Panc1 (cell line): Measurements from ENCODE around the gene DTD1. TPM values are rescaled to one million over a fixed set of nuclear protein-coding genes. Genes with fewer than 3 reads are reported as not detected.

Experiments
- ATAC-seq: fragments of 200-7000 bp; cut with Tn5 transposase; 2 replicates; pipeline ENCODE4 v1.9.1; 2020; ENCODE audit warnings: mild to moderate bottlenecking, moderate library complexity
- BruUV-seq: library from RNA; stranded (reverse); fragments of 400-500 nt; replicated peaks from 2 replicates; lab custom pipeline; 2021; lab: Mats Ljungman, UMichigan
- CTCF ChIA-PET: fragments of 300-600 bp; sonication (Branson Sonifier 250); formaldehyde crosslinking; loops from one replicate; lab custom pipeline; 2022; ENCODE audit warnings: antibody characterized with exemption; lab: Charles Lee
- POLR2A ChIA-PET: fragments of 300-600 bp; sonication (Branson Sonifier 250); formaldehyde crosslinking; loops from one replicate; lab custom pipeline; 2022; ENCODE audit warnings: antibody characterized with exemption; lab: Charles Lee
- DNase-seq: peaks from one replicate; pipeline ENCODE4 v3.0.0-alpha.2; 2010; ENCODE audit warnings: low read depth, low spot score
- H3K27ac ChIP-seq: 2 replicates; pipeline ENCODE4 v1.5.1; 2011; ENCODE audit warnings: mild to moderate bottlenecking, low read length, inconsistent platforms
- H3K27me3 ChIP-seq: fragments of 200-500 bp; sonication (Bioruptor generic); 2 replicates; pipeline ENCODE4 v1.6.0; 2014; ENCODE audit warnings: low read length, inconsistent platforms; ENCODE audit not compliant: control insufficient read depth, insufficient read depth
- H3K36me3 ChIP-seq: fragments of 200-500 bp; sonication (Bioruptor generic); 2 replicates; pipeline ENCODE4 v1.5.1; 2014; ENCODE audit warnings: inconsistent platforms, mild to moderate bottlenecking, low read length, moderate library complexity; ENCODE audit not compliant: control insufficient read depth, insufficient read depth
- H3K4me1 ChIP-seq: 2 replicates; pipeline ENCODE4 v1.5.1; 2011; ENCODE audit warnings: inconsistent platforms, mild to moderate bottlenecking, low read length, moderate library complexity; ENCODE audit not compliant: control insufficient read depth, insufficient read depth
- H3K4me3 ChIP-seq, 2 experiments: 2 replicates each; pipeline ENCODE4 v1.5.1; 2011 to 2012; ENCODE audit warnings: low read depth in 2 of 2, low read length in 2 of 2, mild to moderate bottlenecking in 2 of 2, inconsistent platforms in 1 of 2, moderate library complexity in 1 of 2
- H3K9me3 ChIP-seq: fragments of 200-500 bp; sonication (Bioruptor generic); 2 replicates; pipeline ENCODE4 v1.5.1; 2014; ENCODE audit warnings: low read depth, mild to moderate bottlenecking, inconsistent platforms, low read length, moderate library complexity; ENCODE audit not compliant: control insufficient read depth, insufficient read depth
- POLR2AphosphoS5 ChIP-seq: IDR thresholded peaks from 2 replicates; pipeline ENCODE4 v1.6.1; 2012; ENCODE audit warnings: mild to moderate bottlenecking, low read depth, low read length, moderate library complexity
- REST ChIP-seq, 2 experiments: IDR thresholded peaks; 2 replicates each; pipeline ENCODE4 v1.6.1; 2011 to 2012; ENCODE audit warnings: low read depth in 2 of 2, control low read depth in 1 of 2, low read length in 1 of 2, mild to moderate bottlenecking in 1 of 2, moderate library complexity in 1 of 2; ENCODE audit not compliant: insufficient read depth in 1 of 2
- SIN3A ChIP-seq: IDR thresholded peaks from 2 replicates; pipeline ENCODE4 v1.6.1; 2012; ENCODE audit warnings: low read depth, mild to moderate bottlenecking, low read length, moderate library complexity, borderline replicate concordance; ENCODE audit not compliant: insufficient read depth
- TCF7L2 ChIP-seq: IDR thresholded peaks from 2 replicates; pipeline ENCODE4 v1.6.1; 2011; ENCODE audit warnings: mild to moderate bottlenecking, low read depth, low read length, inconsistent platforms
- in situ Hi-C: cut with HindIII; loops from 2 replicates; pipeline ENCODE4 v1.10.0; 2016; ENCODE audit warnings: low sequenced_read_pairs, low pct_unique_long_range_greater_than_20kb
- intact Hi-C: fragments of 100-400 bp; cut with micrococcal nuclease; formaldehyde crosslinking; loops from one replicate; pipeline ENCODE4 v1.10.0; 2022; ENCODE audit not compliant: unreplicated experiment
- total RNA-seq: library from RNA; stranded (reverse); gene quantifications from one replicate; pipeline ENCODE4 v1.2.1, GENCODE V29; 2021; ENCODE audit not compliant: unreplicated experiment
- TF ChIP-seq, protein P1 (sequence below): fragments of 450-650 bp; IDR thresholded peaks from 2 replicates; pipeline ENCODE4 v1.5.1; 2017; ENCODE audit warnings: mild to moderate bottlenecking

DTD1 gene
- total RNA-seq, 1 experiment from 2014 or later, result 23.6 TPM

DNA sequence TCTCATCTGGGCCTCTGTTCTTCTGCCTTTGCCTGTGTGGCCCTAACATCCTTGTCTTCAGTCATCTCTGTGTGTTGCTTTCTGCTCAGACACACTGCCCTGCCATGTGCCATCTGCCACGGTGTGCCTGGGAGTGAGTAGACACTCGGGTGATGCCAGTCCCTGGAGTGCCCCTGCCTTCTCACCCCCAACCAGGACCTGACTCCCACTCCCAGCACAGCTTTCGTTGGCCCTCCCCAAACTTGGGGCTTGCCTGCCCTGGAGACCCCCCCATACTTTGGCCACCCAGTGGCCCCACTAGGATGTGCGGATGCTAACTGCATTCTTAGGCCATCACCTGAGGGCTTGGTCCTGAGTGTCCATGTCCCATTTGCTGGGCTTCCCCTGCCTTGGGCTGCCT is 149.3 kb downstream of the DTD1 start:
- no TSS peak for BruUV-seq
- DNase-seq (no peak), ATAC-seq (no peak)
- Histone ChIP-seq H3K27me3 (no peaks in the 10 kb centered on the region), H3K9me3 (no peaks in the 10 kb centered on the region), H3K27ac (no peak overlapping the region), H3K36me3 (no peaks in the 10 kb centered on the region), H3K4me1 (no peaks in the 10 kb centered on the region), H3K4me3 (no peak overlapping the region)
- intact Hi-C loops, result no loop called here
- POLR2A ChIA-PET, result no interaction called here
- CTCF ChIA-PET, result no interaction called here
- TF ChIP-seq REST (IDR thresholded peaks at IDR 0.05; ENCODE audit: insufficient read depth in 1 of 2, low read depth in 2 of 2, low read length in 1 of 2), result no peak
- no peak for TF ChIP-seq POLR2AphosphoS5
- no peak for TF ChIP-seq SIN3A
- TF ChIP-seq, protein P1, sequence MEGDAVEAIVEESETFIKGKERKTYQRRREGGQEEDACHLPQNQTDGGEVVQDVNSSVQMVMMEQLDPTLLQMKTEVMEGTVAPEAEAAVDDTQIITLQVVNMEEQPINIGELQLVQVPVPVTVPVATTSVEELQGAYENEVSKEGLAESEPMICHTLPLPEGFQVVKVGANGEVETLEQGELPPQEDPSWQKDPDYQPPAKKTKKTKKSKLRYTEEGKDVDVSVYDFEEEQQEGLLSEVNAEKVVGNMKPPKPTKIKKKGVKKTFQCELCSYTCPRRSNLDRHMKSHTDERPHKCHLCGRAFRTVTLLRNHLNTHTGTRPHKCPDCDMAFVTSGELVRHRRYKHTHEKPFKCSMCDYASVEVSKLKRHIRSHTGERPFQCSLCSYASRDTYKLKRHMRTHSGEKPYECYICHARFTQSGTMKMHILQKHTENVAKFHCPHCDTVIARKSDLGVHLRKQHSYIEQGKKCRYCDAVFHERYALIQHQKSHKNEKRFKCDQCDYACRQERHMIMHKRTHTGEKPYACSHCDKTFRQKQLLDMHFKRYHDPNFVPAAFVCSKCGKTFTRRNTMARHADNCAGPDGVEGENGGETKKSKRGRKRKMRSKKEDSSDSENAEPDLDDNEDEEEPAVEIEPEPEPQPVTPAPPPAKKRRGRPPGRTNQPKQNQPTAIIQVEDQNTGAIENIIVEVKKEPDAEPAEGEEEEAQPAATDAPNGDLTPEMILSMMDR, result no peak
- no peak for TF ChIP-seq TCF7L2
- in situ Hi-C loops, result no loop called here

GRCh38 chr20:18738055-18738454 is 150.2 kb downstream of the DTD1 start:
- H3K4me3 ChIP-seq, result no peak overlapping the region
- ATAC-seq, result no peak
- intact Hi-C loops (no loop called here), in situ Hi-C loops (no loop called here)
- H3K9me3 ChIP-seq, result no peaks in the 10 kb centered on the region
- no peak for TF ChIP-seq TCF7L2
- no peak for TF ChIP-seq SIN3A
- TF ChIP-seq REST (IDR thresholded peaks at IDR 0.05; ENCODE audit: insufficient read depth in 1 of 2, low read depth in 2 of 2, low read length in 1 of 2), result no peak
- no peak for TF ChIP-seq POLR2AphosphoS5
- TF ChIP-seq, protein P1, result no peak
- no peaks in the 10 kb centered on the region for H3K36me3 ChIP-seq
- no peaks in the 10 kb centered on the region for H3K4me1 ChIP-seq
- no peak for DNase-seq
- no peaks in the 10 kb centered on the region for H3K27me3 ChIP-seq
- H3K27ac ChIP-seq, result no peak overlapping the region
- BruUV-seq, result no TSS peak
- ChIA-PET POLR2A (no interaction called here), CTCF (no interaction called here)
